H7 (cell line): ENCODE data around the gene STPG1. TPM values are rescaled to one million over a fixed set of nuclear protein-coding genes. Genes with fewer than 3 reads are reported as not detected.

Experiments
- DNase-seq: peaks from one replicate; pipeline ENCODE4 v3.0.0; 2012
- H3K27me3 ChIP-seq: 2 replicates; pipeline ENCODE4 v1.6.0; 2011; ENCODE audit warnings: mild to moderate bottlenecking, low read length; ENCODE audit not compliant: control insufficient read depth, insufficient read depth
- H3K36me3 ChIP-seq: replicated peaks from 2 replicates; pipeline ENCODE4 v1.5.1; 2011; ENCODE audit warnings: low read length; ENCODE audit not compliant: control insufficient read depth, insufficient read depth
- H3K4me3 ChIP-seq: 2 replicates; pipeline ENCODE4 v1.5.1; 2011; ENCODE audit warnings: low read depth, mild to moderate bottlenecking, control low read depth, low read length, moderate library complexity; ENCODE audit not compliant: insufficient read depth
- total RNA-seq: library from RNA; depleted of rRNA; stranded (reverse); fragments of >200 nt; shearing (Covaris generic); gene quantifications from 2 replicates; pipeline ENCODE4 v1.2.3, GENCODE V29; 2014

STPG1 gene
- total RNA-seq, 1 experiment from 2014 or later = 13.8 TPM

- Histone ChIP-seq H3K4me3 (no peak overlapping the region), H3K36me3 (no peaks in the 10 kb centered on the region), H3K27me3 (no peaks in the 10 kb centered on the region; the same call in 1 of the 2 replicates)
- no peak for DNase-seq
Measured at GRCh38 chr1:24441480-24441879, 27.9 kb upstream of the STPG1 start.

- H3K36me3 ChIP-seq = no peaks in the 10 kb centered on the region
- no peak for DNase-seq
- H3K27me3 ChIP-seq = no peaks in the 10 kb centered on the region; the same call in 1 of the 2 replicates
- H3K4me3 ChIP-seq = no peak overlapping the region
Measured at GRCh38 chr1:24440436-24440835, 26.9 kb upstream of the STPG1 start.

DNA sequence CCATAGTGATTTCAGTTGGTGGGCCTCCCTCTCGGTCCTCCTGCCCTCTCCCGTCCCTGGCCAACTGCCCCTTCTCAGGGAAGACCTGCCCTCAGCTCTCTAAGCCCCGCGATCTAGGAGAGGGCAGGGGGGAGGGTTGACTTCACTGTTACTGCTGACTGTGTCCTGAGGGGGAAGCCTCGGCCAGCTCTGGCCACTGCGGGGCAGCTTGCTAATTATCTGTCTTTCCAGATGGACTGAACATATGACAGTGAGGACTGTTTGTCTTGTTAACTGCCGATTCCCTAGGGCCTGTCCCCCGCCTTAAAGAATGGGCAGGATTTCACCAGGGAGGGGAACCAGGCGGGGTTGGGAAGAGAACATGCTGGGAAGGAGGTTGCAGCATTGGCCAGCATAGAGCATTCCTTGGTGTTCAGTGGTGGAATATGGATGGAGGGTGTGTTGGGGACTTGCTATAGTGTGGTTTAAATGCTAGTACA is 24.9 kb upstream of the STPG1 start:
- H3K36me3 ChIP-seq = no peaks in the 10 kb centered on the region
- H3K27me3 ChIP-seq = no peaks in the 10 kb centered on the region
- DNase-seq = peak; percentile 61
- no peak overlapping the region for H3K4me3 ChIP-seq

DNA sequence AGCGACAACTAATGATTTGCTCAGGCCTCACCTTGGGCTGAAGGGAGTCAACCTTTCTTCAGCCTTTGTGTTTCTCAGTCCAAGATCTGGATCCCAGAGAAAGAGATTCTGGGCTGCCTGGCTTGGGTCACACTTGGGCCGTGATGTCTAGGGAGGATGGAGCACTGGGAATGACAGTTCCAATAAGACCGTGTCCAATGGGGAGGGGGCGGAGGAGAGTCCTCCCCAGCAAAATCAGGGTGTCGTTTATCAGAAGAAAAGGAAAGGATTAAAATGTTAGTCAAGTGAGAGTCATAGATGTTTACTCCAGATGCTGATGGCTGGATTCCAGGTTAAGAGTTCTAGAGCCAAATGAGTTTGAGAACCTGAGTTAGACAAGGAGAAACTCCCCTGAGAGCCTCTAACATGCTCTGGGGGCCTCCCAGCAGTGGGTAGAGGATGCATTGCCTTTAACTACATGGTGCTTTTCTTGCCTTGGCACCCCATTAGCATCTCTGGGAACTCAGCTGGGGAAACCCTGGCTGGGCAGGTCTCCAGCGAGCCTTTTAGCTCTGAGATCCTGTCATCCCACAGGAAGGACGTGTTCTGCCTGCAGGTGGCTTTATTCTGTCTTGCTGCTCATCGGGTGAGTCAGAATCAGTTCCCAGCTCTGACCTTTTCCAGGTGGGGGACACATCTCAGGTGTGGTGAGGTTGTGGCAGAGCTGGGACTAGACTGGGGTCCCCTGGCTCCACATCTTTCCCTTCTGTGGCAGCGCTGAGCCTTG is 24.2 kb upstream of the STPG1 start:
- peak; percentile 60 for DNase-seq
- H3K36me3 ChIP-seq = no peaks in the 10 kb centered on the region
- no peaks in the 10 kb centered on the region for H3K27me3 ChIP-seq
- no peak overlapping the region for H3K4me3 ChIP-seq

- Histone ChIP-seq H3K4me3 (no peak overlapping the region), H3K27me3 (no peaks in the 10 kb centered on the region), H3K36me3 (no peaks in the 10 kb centered on the region)
- no peak for DNase-seq
Measured at GRCh38 chr1:24435782-24436365, 22.3 kb upstream of the STPG1 start.

DNA sequence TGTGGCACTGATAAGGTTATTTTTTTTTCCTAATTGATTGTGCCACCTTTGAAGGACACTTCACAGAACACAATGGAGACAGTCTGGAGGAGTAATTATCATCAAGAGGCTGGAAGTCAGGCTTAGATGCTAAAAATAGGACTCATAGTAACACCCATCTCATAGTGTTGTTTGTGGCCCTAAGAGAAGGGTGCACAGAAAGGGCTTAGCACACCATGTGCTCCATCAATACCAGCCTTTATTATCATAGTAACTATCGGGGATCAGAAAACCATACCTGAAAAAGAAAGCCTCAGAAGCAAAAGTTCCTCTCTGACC is 13.9 kb upstream of the STPG1 start:
- H3K4me3 ChIP-seq = no peak overlapping the region
- no peak for DNase-seq
- no peaks in the 10 kb centered on the region for H3K27me3 ChIP-seq
- H3K36me3 ChIP-seq = no peaks in the 10 kb centered on the region

DNA sequence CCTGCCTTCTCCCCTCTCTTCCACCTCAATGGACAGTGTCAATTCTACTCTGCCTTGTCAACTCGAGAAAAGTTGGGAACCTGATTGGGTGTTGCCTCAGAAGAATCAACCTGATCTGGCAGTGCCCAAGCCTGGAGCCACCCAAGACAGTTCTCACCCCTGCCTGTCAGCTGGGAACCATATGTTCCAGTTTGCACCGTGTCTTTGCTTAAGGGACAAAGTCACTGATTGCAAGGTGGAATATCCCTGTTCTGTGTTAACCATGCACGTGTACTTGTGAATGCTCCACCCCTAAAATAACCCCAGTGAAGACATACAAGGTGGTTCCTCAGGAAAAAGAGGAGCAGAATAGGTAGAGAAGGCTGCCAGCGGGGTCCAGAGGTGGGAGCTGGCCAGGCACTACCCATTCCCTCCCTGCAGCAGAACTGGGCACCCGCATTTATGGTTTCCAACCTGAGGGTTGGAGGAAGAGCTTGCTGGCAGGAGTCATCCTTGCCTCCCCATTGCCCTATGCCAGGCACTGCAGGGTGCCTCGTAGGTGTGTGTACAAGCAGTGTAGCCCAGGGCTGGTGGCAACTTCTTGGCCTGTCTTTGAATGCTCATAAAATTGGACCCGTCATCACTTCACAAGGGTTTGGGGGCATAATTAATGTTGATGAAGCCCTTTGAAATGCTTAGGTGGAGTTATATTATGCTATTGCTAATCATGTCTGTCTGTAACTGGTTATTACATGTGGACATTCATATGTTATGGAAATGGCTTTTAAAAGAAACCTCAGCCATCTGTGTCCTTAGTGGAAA is 13.4 kb upstream of the STPG1 start:
- Histone ChIP-seq H3K36me3 (no peaks in the 10 kb centered on the region; the same call in 1 of the 2 replicates), H3K4me3 (no peak overlapping the region), H3K27me3 (no peaks in the 10 kb centered on the region)
- no peak for DNase-seq

GRCh38 chr1:24425922-24426321 is 12.3 kb upstream of the STPG1 start:
- Histone ChIP-seq H3K4me3 (no peak overlapping the region), H3K27me3 (no peaks in the 10 kb centered on the region), H3K36me3 (no peaks in the 10 kb centered on the region; the same call in 1 of the 2 replicates)
- no peak for DNase-seq

GRCh38 chr1:24425441-24425840 is 11.9 kb upstream of the STPG1 start:
- Histone ChIP-seq H3K27me3 (no peaks in the 10 kb centered on the region), H3K36me3 (no peaks in the 10 kb centered on the region; the same call in 1 of the 2 replicates), H3K4me3 (no peak overlapping the region)
- DNase-seq = no peak

GRCh38 chr1:24424990-24425389 is 11.4 kb upstream of the STPG1 start:
- Histone ChIP-seq H3K27me3 (no peaks in the 10 kb centered on the region), H3K36me3 (no peaks in the 10 kb centered on the region; the same call in 1 of the 2 replicates), H3K4me3 (no peak overlapping the region)
- DNase-seq = no peak

GRCh38 chr1:24424207-24424606 is 10.6 kb upstream of the STPG1 start:
- Histone ChIP-seq H3K36me3 (no peaks in the 10 kb centered on the region; the same call in 1 of the 2 replicates), H3K4me3 (no peak overlapping the region), H3K27me3 (no peaks in the 10 kb centered on the region)
- DNase-seq = no peak

DNA sequence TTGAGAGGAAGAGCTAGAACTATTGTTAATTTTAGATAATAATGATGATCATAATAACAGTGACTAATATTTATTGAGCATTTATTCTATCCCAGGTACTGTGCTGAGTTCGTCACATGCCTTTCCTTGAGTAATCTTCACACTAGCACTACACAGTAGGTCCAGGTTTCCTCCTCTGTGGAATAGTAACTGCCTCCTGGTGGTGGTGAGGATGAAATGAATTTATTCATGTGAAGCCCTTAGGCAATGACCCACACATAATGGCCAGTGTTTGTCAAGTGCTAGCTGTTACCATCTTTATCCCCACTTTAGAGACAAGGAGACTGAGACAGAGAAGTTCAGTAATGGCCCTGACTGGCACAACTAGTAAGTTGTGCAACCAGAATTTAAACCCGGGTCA is 7.9 kb upstream of the STPG1 start:
- no peak for DNase-seq
- Histone ChIP-seq H3K4me3 (no peak overlapping the region), H3K36me3 (no peaks in the 10 kb centered on the region; the same call in 1 of the 2 replicates), H3K27me3 (peaks cover 1% of the 10 kb centered on the region; the same call in 1 of the 2 replicates)

DNA sequence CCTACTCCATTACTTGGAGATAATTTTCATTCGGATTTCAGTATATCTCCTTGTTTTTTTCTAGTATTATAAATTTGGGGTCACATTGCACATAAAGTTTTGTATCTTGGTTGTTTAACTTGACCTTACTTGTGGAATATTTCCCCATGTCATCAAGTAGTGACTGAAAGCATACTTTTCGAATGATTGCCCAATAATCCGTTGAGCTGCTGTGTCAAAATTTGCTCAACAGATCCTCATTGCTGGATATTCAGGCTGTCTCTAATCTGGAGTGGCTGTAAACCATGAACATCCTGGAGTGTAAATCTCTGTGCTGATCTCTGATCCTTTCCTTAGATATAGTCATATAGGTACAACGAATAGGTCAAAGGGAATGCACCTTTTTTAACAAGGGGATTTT is 7.0 kb upstream of the STPG1 start:
- DNase-seq = no peak
- H3K36me3 ChIP-seq = no peaks in the 10 kb centered on the region; the same call in 1 of the 2 replicates
- H3K4me3 ChIP-seq = no peak overlapping the region

GRCh38 chr1:24418898-24419628 is 5.5 kb upstream of the STPG1 start:
- Histone ChIP-seq H3K4me3 (no peak overlapping the region), H3K36me3 (no peaks in the 10 kb centered on the region; the same call in 1 of the 2 replicates), H3K27me3 (peaks cover 3% of the 10 kb centered on the region; the same call in 1 of the 2 replicates)
- no peak for DNase-seq

More for the DNA sequence above, 7.0 kb upstream of the STPG1 start:
- peaks cover 3% of the 10 kb centered on the region; the same call in 1 of the 2 replicates for H3K27me3 ChIP-seq
